Bronchial epithelial cell (primary cell): ENCODE measurements around the gene ASB4. TPM values are rescaled to one million over a fixed set of nuclear protein-coding genes. Genes with fewer than 3 reads are reported as not detected.

ENCODE experiments used
- DNase-seq: peaks from one replicate; pipeline ENCODE4 v3.0.0-alpha.2; 2010; ENCODE audit warnings: low read depth
- FAIRE-seq: peaks from 2 replicates; lab custom pipeline; 2011; peaks lifted over from hg19 to GRCh38; lab: Jason Lieb, UNC
- H3K27me3 ChIP-seq: 2 replicates; pipeline ENCODE4 v1.5.1; 2011; ENCODE audit warnings: low read length; ENCODE audit not compliant: control insufficient read depth, insufficient read depth
- H3K36me3 ChIP-seq: 2 replicates; pipeline ENCODE4 v1.5.1; 2011; ENCODE audit warnings: low read length; ENCODE audit not compliant: control insufficient read depth, insufficient read depth
- H3K4me3 ChIP-seq: 2 replicates; pipeline ENCODE4 v1.5.1; 2011; ENCODE audit warnings: mild to moderate bottlenecking, low read depth, low read length, control low read depth
- CTCF ChIP-seq: IDR thresholded peaks from 2 replicates; pipeline ENCODE4 v1.5.1; 2011; ENCODE audit warnings: mild to moderate bottlenecking, moderate library complexity, low read length, control low read depth, inconsistent platforms; ENCODE audit not compliant: insufficient read depth, severe bottlenecking
- total RNA-seq: library from RNA; depleted of rRNA; stranded (reverse); fragments of >200 nt; gene quantifications from 2 replicates; pipeline ENCODE4 v1.2.1, GENCODE V29; 2014

Gene ASB4
- total RNA-seq, 1 donor from 2014 or later, result under 0.01 TPM

- no peak for DNase-seq
- H3K4me3 ChIP-seq, result no peak overlapping the region
- no peak for TF ChIP-seq CTCF
- no peaks in the 10 kb centered on the region for H3K36me3 ChIP-seq
- no peak for FAIRE-seq
- H3K27me3 ChIP-seq, result peaks cover 2% of the 10 kb centered on the region
Observed at GRCh38 chr7:95509199-95509598, 23.5 kb downstream of the ASB4 start.

- no peak for FAIRE-seq
Observed at GRCh38 chr7:95511716-95512260, 26.0 kb downstream of the ASB4 start.

GRCh38 chr7:95517458-95517857 is 31.7 kb downstream of the ASB4 start:
- H3K36me3 ChIP-seq, result no peaks in the 10 kb centered on the region
- no peaks in the 10 kb centered on the region for H3K27me3 ChIP-seq
- H3K4me3 ChIP-seq, result no peak overlapping the region
- no peak for FAIRE-seq
- DNase-seq, result no peak
- no peak for TF ChIP-seq CTCF

More at GRCh38 chr7:95511716-95512260, 26.0 kb downstream of the ASB4 start:
- DNase-seq, result peak; percentile 63
- TF ChIP-seq CTCF, result peak; percentile 87
- peaks cover 2% of the 10 kb centered on the region for H3K27me3 ChIP-seq
- H3K36me3 ChIP-seq, result no peaks in the 10 kb centered on the region
- no peak overlapping the region for H3K4me3 ChIP-seq

- DNase-seq (no peak), FAIRE-seq (no peak)
- TF ChIP-seq CTCF, result no peak
Observed at GRCh38 chr7:95517870-95518269, 32.1 kb downstream of the ASB4 start.

GRCh38 chr7:95520136-95520535 is 34.4 kb downstream of the ASB4 start:
- no peak for TF ChIP-seq CTCF
- Histone ChIP-seq H3K36me3 (no peaks in the 10 kb centered on the region), H3K27me3 (no peaks in the 10 kb centered on the region), H3K4me3 (no peak overlapping the region)
- FAIRE-seq (no peak), DNase-seq (no peak)

More at GRCh38 chr7:95517870-95518269, 32.1 kb downstream of the ASB4 start:
- Histone ChIP-seq H3K36me3 (no peaks in the 10 kb centered on the region), H3K27me3 (no peaks in the 10 kb centered on the region), H3K4me3 (no peak overlapping the region)

GRCh38 chr7:95525503-95525902 is 39.8 kb downstream of the ASB4 start:
- H3K36me3 ChIP-seq, result no peaks in the 10 kb centered on the region
- FAIRE-seq (no peak), DNase-seq (no peak)
- no peak for TF ChIP-seq CTCF
- peaks cover 3% of the 10 kb centered on the region for H3K27me3 ChIP-seq
- H3K4me3 ChIP-seq, result no peak overlapping the region
